GOT3 (cell line): ENCODE measurements around the gene ARMC12.
"Not testable (repeated sequence)": the region's sequence is repeated elsewhere in the genome, so short reads cannot be mapped to it uniquely, and the experiment has no call there.

ENCODE experiments used
- DNase-seq: peaks from one replicate; lab custom pipeline; 2025; ENCODE audit warnings: mixed read lengths; lab: John Stamatoyannopoulos, UW

The ARMC12 gene

DNA sequence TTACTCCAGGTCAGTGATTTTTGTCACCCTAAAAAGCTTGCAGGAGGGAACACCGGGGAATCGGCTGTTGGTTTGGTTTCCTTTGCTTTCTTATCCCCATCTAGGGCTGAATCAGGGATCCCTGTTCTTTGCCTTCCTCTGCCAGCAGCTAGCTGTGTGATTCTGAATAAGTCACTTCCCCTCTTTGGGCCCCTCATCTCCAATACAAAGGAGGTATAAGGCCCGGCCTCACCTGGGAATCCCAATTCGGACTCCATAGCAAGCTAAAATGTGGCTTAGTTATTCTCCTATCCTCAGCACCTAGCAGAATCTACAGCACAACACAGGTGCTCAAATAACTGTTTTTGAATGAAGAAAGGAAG lies 18.5 kb upstream of the ARMC12 start:
- DNase-seq, result no peak

DNA sequence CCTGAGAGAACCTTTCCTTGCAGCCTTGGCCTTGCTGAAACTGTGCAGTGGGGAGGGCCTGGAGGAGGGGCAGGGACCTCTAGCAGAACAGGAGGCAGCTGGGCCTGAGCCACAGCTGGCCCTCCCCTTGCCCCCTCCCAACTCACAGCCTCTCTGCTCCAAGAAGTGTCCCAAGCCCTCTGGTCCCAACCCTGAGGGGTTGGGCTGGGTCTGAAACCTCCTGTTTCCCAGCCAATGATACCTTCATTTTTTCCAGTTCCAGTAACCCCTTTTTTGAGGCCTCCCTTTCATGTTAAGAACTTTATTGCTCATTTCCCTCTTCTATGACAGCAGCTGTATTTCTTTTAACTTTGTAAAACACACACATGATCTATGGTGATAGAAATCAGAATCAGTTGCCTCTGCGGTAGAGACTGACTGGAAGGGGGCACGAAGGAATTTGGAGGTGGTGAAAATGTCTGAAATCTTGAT lies 17.9 kb upstream of the ARMC12 start:
- DNase-seq, result no peak

DNA sequence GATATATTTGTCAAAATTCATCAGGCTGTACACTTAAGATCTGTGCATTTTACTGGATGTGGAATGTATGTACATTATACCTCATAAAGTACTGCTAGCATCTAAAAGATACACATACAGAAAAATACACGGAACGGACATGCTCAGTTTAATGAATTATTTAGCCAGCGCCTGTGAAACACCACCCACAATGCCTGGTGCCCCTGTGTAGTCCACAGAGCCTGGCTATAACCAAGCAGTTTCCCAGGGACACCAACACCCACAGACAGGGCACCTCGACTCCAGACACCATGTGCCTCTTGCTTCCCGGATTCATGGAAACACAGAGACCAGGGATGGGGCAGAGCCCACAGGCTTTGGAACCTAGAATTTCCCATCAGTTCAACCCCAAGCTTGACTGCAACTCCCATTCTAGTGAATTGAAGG lies 17.4 kb upstream of the ARMC12 start:
- no peak for DNase-seq

DNA sequence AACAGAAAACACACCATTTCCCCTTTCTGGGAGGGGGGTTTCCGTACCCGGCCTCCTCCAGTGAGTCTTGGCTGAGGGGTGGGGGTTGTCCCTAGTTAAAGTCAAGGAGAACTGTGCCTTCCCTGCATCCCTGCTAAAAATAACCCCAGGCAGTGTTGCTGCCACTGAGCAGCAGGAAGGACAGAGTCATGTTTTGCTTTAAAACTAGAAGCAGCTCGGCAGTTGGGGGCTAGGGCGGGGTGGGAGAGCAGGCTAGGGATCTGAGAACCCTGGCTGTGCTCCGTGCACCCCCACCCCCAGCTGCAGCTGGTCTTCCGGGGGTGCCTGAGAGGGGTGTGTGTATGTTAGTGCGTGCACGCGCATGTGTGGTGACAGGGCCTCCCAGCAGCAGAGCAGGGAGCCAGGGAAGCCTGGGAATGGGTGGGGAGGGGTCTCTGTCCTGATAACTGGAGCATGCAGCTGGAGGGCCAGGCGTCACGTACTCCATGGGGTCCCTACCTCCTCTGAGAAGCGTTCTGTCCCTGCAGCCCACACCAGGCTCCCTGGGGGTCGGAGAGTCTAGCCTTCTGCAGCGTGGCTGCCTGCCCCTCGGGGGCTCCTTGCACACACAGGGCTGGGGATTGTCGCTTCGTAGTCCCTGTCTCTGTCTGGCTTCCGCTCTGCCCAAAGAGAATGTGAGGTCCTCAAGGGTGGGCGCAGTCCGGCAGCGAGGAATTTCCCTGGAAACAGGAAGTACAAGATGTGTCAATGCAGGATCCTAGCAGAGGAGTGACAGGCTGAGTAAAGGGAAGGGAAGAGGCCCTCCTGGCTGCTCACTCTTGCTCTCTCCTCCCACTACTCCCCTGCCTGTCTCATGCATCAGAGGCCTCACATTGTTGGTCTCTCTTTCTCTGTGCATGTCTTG lies 16.8 kb upstream of the ARMC12 start:
- DNase-seq, result no peak

DNA sequence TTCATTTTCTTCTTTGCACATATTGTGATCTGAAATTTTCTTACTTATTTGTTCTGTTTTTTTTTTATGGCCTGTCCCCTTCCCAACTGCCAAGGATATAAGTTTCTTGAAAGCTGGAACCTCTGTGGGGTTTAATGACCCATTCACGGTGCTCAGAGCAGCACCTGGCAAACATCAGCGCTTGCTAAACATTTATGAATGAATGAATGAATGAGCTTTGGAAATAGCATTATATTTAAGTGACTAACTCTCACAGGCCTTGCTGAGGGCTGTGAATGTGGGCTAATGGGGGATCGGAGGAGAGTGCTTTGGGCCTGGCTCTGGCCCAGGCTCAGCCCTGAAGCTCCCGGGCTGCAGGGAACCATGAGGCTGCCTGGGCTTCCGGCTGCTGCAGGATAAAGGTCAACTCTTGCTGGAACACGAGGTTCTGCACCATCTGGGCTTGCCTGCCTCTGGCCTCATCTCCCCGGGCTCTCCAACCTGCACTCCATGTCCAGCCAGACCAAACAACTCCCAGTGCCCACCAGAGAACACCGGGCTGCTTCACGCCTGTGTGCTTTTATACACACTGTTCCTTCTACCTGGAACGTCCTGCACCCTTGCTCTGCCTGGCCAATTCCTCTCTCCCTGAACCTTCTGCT lies 14.6 kb upstream of the ARMC12 start:
- no peak for DNase-seq

DNA sequence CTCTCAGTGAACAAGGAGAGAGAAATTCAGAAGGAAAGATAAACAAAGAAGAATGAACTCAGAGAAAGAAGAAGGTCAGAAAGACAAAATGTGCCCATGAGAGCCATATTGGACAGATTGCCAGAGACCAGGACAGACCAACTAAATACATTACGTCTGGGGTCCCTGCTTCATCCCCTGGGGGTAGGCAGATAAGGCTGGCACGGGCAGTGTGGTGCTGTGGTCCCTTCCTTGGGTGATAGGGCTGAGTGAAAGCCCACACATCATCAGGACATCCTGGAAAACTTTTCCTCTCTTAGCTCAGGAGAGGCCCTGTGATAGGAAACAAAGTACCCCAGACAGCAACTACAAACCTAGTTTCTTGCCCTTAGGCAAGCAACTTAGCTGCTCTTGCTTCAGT lies 13.2 kb upstream of the ARMC12 start:
- DNase-seq, result no peak

DNA sequence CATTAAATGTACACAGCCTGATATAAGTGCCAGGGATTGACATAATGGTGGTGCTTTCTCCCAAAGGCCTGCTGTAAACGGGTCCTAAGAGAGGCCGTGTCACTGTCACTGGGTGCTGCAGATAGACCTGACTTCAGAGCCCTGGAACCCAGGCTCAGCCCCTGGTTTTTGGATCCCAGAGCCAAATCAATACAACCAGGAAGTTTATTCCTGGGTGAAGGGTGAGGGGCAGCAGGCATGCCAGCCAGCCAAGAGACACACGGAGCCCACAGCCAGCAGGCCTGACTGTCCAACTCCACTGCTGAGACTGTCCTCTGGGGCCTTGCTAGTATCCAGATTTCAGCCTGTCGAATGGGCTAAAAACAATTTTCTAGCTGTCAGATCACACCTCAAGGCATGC lies 12.8 kb upstream of the ARMC12 start:
- no peak for DNase-seq

DNA sequence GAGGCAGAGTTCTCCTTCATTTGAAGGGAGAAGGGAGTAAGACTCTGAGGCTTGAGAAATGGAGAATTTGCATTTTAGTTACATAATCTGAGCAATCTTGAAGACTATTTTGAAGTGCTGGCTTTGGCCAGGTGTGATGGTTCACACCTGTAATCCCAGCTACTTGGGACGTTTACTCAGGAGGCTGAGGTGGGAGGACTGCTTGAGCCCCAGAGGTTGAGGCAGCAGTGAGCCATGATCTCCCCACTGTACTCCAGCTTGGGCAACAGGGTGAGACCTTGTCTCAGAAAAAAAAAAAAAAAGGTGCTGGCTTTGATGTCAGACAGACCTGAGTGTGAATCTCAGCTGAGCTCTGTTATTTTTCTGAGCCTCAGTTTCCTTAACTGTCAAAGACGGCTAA lies 12.4 kb upstream of the ARMC12 start:
- DNase-seq, result no peak

DNA sequence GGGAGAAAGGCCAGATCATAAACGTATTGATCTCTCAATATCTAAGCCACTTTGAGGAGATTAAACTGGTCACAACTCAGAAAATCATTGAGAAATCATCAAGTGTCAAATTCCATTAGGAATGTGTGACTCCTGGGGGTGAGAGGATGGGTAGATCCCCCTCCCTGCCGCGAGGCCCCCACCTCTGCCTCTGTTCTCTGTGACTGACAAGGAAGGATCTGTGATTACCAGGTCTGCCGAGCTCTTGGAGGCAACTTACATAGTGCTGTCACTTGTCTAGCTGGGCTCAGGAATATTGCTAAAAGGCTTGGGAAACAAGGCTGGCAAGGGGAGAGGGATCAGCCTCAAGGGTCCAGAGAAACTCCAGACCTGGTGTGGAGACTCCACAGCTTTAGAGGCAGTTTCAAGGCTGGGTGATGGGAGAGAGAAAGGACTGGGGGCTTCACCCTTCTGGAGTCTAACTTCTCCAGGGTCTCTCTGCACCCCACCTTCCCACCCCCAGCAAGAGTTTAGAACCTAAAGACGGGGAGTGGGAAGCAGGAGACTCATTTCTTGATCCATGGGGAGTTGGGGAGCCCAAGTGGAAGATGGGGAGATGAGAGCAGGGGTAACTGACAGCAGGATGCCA lies 11.6 kb upstream of the ARMC12 start:
- no peak for DNase-seq

DNA sequence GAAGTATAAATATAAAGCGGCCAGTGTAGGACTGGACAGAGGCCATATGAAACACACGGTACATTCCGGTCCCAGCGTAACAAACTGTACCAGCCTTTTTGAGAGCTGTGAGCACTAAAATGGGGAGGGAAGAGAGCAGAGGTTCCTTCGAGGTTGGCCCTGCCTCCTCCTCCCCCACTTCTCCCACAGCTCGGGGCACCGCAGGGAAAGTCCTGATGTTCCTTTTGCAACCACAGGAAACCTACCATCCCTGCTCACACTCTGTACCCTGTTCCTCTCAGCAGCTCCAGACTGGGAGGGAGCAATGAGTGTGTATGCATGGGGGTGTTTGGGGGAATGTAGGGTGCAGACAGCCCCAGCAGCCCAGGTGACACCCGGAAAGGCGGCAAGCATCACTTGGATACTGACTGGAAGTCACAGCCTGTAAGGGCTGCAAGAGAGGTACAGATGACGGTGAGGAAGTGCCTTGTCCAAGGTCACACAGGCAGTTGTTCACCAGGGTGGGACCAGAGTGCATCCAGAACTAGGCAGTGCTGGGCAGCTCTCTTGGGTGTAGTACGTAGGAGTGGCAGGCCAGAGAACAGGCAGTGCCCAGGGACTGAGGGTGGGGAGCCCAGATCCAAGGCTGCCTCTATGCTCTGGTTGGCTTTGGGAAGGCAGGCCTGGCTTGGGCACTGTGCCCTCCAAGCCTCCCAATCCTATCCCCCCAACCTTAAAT lies 11.0 kb upstream of the ARMC12 start:
- no peak for DNase-seq

DNA sequence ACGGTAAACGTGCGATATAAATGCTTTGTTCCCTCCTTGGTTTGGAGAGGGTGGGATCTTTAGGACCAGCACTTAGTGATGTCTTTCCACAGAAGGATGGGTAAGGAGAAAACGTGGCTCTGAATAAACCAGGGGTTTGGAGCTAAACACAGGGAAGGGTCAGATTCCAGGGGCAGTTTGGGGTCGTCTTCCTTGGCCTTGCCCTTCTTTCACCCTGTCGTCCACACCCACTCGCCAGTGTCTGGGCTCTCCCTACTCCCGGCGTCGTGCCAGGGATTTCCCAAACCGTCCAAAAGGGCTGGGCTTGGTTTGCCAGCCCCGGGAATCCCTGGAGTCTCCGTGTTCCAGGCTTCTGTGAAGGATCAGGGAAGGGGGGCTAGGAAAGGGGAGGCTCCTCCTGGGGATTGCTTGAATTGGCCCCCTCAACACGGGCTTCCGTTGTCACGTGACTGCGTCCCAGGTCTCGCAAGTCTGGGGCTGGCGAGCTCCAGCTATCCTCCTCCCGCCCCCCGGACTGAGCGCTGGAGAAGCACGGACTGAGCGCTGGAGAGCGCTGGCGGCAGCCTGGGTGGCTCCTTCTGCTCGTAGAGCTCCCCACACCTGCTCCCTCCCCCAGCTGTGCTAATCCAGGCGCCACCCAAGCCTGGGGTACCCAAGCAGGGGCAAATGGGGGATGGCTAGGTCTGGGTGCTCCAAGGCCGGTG lies 9.4 kb upstream of the ARMC12 start:
- DNase-seq, result no peak

DNA sequence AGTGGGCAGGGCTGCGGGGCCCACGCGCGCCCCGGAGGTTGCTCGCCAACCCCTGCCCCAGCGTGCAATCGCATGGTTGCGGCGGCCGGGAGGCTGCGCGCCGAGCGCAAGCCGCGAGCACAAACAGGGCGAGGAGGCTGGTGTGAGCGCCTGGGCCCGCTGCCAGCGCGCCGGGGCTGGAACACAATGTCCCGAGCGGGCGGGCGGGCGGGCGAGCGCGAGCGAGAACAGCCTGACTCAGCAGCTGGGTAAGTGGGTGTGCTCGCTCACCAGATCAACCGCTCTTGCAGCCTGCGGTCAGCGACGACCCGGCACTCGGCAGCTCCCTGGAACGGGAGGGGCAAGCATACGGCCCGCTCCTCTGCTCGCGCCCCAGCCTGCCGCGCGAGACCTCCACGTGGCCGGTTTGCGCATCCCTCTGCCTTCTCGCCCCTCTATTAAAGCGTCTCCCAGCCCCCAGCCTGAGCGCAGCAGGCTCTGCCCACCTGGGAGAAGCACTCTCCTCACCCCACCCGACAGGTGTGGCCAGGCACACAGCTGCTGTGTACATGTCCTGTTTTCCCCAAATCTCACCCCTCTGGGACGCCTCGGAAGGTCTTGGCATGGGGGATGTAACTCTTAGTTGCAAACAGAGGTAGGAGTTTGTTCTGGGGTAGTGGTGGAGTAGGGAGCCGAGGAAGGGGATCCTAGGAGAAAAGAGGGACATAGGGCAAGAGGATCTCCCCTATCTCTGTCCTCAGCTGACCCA lies 8.7 kb upstream of the ARMC12 start:
- DNase-seq, result peak; percentile 58

DNA sequence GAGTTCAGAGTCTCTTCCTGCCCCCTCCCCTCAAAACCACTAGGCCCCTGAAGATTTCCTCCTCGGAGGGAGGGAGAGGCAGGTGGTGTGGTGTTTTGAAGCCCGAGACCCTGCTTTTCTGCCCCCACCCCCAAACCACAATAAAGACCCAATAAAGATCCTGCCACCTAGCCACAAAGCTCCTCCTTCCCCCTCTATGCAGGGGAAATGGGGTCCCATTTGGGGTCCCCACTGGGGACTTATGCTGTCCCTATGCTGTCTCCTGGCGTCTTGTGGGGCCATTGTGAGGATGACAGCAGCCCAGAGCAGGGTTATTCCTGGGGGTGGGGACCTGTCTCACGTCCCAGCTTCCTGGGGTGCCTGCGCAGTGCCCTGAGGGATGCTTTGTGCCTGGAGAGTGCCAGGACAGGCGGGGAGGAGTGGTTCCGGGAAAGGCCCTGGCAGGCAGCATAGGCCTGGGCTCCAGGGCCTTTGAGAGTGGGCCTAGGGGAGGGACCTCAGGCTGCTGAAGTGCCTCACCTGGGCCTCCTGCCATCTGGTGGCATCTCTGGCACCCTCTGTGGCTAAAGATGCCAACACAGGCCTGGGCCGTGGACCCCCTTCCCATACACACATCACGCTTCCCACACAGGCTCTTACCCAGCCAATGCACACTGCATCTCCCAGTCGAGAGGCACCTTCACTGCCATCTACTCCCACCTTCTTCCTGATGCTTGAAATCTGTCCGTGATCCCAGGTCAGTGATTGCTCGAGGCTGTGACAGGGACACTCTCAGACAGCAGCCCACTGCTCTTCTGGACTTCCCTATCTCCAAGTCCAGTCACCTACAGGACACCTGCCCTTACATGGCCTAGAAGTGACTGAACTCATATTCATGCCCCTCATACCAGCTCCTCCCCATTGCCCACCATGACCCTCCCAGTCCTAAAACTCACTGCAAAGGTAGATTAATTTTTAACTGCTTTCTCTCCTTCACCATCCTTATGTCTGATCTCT lies 7.9 kb upstream of the ARMC12 start:
- DNase-seq, result no peak

DNA sequence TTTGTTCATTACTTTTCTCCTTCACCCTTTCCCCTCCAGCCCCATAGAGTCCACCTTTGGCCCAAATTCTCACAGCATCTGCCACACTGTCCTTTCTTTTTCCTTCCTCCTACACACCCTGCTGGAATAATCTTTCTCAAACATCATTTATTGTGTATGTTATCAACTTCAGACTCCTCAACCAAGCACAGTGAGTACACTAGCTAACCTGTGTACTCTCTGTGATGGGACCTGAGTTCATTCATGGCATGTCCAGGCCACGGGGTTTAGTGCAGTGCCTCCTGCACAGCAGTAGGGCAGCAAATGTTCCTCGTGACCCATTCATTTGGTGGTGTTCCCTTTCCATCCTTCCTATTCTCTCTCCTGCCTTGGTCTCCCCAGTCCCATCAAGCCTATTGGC lies 7.1 kb upstream of the ARMC12 start:
- DNase-seq, result no peak

DNA sequence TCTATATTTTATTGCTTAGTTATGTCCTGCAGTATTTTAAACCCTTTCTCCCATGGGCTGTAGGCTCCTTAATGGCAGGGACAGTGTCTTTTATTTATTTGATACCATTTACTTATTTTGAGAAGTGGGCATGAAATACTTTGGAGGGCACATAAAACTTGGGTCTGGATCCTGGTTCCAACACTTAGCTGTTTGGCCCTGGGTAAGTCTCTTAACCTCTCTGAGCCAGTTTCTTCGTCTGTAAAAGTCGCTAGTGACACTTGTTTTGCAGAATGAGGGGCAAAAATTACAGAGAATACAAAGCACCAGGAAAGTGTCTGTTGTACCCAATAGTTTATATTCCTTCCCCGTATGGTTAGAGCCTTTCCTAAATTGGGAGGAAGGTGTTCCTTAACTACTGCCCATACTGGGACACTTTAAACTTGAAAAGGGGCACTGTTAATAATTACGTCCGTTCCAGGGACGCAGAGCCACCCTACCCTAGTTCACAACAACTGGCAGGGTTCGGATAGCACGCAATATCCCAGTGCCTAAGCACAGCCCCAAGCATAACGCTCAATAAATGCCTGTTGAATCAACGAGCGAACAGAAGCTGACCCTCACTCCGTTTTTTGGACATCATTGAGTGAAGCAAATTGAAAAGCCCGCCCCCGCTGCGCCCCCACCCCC lies 6.0 kb upstream of the ARMC12 start:
- no peak for DNase-seq

DNA sequence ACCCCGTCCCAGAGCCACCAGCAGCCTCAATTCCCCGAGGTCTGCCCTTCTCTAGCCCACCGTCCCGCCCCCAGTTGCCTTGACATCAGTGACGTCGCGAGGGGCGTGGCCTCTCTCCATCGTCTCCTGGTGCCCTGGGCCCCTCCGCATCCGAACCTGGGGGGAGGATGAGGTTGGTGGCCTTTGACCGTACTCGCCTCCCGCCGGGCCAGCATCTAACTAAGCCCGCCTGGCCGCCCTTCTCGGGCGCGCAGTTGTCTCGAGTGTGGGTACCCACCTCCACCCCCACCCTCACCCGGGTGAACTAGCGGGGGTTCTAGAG lies 5.5 kb upstream of the ARMC12 start:
- DNase-seq, result peak; percentile 52

DNA sequence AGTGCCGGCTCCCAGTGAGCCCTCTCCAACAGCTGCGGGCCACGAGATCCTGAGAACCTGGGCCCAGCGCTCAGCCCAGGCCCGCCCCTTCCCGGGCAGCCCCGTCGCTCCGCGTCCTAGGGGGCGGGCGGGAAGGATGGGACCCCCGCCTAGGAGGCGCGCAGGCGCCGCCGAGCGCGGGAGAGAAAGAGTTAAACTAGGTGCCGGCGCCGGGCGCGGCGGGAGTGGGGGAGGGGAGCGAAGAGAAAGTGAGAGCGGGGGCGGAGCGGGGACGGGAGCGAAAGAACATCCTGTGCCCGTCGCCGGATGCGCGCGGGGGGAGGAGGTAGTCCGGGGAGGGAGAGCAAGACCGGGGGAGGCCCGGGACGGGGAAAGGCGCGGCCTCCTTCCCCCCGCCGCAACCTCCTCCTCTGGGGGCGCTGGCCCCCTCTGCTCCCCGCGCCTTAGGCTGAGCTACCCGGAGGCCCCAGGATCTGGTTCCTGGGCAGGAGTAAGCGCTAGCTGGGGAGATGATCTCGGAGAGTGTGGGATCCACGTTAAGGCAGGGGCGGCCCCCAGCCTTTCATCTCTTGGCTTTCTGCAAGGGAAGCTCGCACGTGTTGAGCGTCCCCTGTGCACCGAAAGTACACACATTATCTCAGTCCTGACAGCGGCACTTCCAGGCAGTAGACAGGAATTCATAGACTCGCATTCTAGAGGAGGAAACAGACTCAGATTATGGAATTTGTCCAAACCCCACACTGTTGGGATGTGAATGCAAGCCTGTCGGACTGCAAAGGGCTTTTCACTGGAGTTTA lies 4.9 kb upstream of the ARMC12 start:
- peak; percentile 44 for DNase-seq

DNA sequence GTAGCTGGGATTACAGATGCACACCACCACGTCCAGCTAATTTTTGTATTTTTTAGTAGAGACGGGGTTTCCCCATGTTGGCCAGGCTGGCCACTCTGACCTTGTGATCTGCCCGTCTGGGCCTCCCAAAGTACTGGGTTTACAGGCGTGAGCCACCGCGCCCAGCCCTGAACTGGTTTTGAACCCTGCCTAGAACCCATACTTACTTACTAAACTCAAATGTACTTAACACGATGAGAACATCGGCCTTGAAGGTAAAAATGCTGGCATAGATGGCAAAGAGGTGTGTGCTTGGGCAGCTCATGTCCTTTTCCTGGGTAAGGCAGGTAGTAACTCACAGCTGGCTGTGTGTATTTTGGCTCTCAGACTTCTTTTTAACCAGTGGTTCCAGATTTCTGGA lies 3.2 kb upstream of the ARMC12 start:
- no peak for DNase-seq

DNA sequence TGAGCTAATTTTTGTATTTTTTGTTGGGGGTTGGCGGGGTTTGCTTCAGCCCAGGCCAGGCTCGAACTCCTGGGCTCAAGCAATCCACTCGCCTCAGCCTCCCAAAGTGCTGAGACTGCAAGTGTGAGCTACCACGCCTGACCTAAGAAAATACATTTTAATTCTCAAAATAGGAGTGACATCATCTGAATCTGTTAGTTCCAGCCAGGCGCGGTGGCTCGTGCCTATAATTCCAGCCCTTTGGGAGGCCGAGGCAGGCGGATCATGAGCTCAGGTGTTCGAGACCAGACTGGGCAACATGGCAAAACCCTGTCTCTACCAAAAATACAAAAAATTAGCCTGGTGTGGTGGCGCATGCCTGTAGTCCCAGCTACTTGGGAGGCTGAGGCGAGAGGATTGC lies 2.5 kb upstream of the ARMC12 start:
- DNase-seq, result not testable (repeated sequence)
